H1 (cell line): ENCODE measurements around the gene SLC15A1. TPM values are rescaled to one million over a fixed set of nuclear protein-coding genes. Genes with fewer than 3 reads are reported as not detected.

ENCODE experiments used
- ASH2L ChIP-seq: fragments of 200-600, 300-600 bp; sonication (generic); IDR thresholded peaks from one replicate; pipeline ENCODE4 v1.7.1; 2017; ENCODE audit warnings: low read length
- CHD7 ChIP-seq: fragments of 300-600 bp; sonication (generic); IDR thresholded peaks from 2 replicates; pipeline ENCODE4 v1.7.1; 2012; ENCODE audit warnings: low read length, moderate library complexity, mild to moderate bottlenecking, inconsistent platforms; ENCODE audit not compliant: insufficient replicate concordance
- E2F6 ChIP-seq: IDR thresholded peaks from 2 replicates; pipeline ENCODE4 v1.6.1; 2012; ENCODE audit warnings: inconsistent platforms
- HDAC2 ChIP-seq, 2 experiments: fragments of 300-600 bp in 1 of 2; sonication (generic) in 1 of 2; IDR thresholded peaks; 2 replicates each; pipeline ENCODE4 v1.6.1; 2011 to 2012; ENCODE audit warnings: low read depth in 2 of 2, low read length in 2 of 2, mild to moderate bottlenecking in 2 of 2, moderate library complexity in 2 of 2, borderline replicate concordance in 1 of 2, inconsistent platforms in 1 of 2
- KDM1A ChIP-seq: fragments of 200-600, 300-600 bp; sonication (generic); IDR thresholded peaks from 2 replicates; pipeline ENCODE4 v1.7.1; 2016; ENCODE audit warnings: mild to moderate bottlenecking, low read length, borderline replicate concordance
- NANOG ChIP-seq: IDR thresholded peaks from 2 replicates; pipeline ENCODE4 v1.6.1; 2011; ENCODE audit warnings: low read length, low read depth, mild to moderate bottlenecking, inconsistent platforms; ENCODE audit not compliant: insufficient read depth, poor library complexity, severe bottlenecking
- RAD21 ChIP-seq, 2 experiments: IDR thresholded peaks in 1 of 2; conservative IDR thresholded peaks in 1 of 2; 2 replicates each; pipeline ENCODE4 v1.6.1; 2011; ENCODE audit warnings: low read depth in 2 of 2, low read length in 2 of 2, improper control_type of control experiment in 1 of 2, inconsistent platforms in 1 of 2, mild to moderate bottlenecking in 1 of 2, moderate library complexity in 1 of 2
- SP1 ChIP-seq: IDR thresholded peaks from 2 replicates; pipeline ENCODE4 v1.6.1; 2011; ENCODE audit warnings: low read depth, low read length
- polyA plus RNA-seq, 7 experiments: library from polyadenylated mRNA; depleted of rRNA in 3 of 7; stranded (reverse) in 5 of 7; unstranded in 2 of 7; fragments of >200 nt in 5 of 7; fragments of 200-250 nt in 2 of 7; gene quantifications; 1 replicate in 5 of 7; 2 replicates in 1 of 7; 4 replicates in 1 of 7; pipeline versions ENCODE4 v1.2.1 to v1.2.3, GENCODE V29; 2011 to 2013; ENCODE audit warnings: missing spikeins in 2 of 7, mixed read lengths in 2 of 7
- total RNA-seq: library from RNA; stranded (reverse); fragmentation: NEBNext Ultra II Directional; extraction: Animal tissue kit (Norgen Biotek cat#: 25700); gene quantifications from 2 replicates; pipeline ENCODE4 v1.2.1, GENCODE V29; 2021

Gene SLC15A1
- total and polyA plus RNA-seq, 2 of the 8 experiments (the other 6 are each of a cell fraction or from before 2014, with no cell fraction given), result 1.3 to 2.4 TPM

- TF ChIP-seq CHD7 (no peak), ASH2L (peak; percentile 49), SP1 (no peak), RAD21 (IDR thresholded peaks at IDR 0.05 in 1 of 2, conservative IDR thresholded peaks at IDR 0.05 in 1 of 2; ENCODE audit: low read depth in 2 of 2, low read length in 2 of 2) (no peak), NANOG (no peak), HDAC2 (IDR thresholded peaks at IDR 0.05; ENCODE audit: borderline replicate concordance in 1 of 2, low read depth in 2 of 2, low read length in 2 of 2) (no peak), KDM1A (no peak), E2F6 (peak; percentile 69)
Observed at GRCh38 chr13:98752467-98753290, at the start of gene SLC15A1 (continued).
